Liver (tissue), 9 donors: ENCODE data around the gene CIAO3. TPM values are rescaled to one million over a fixed set of nuclear protein-coding genes. Genes with fewer than 3 reads are reported as not detected.
A peak's percentile ranks its signal among the peaks of the same experiment; 100 is the strongest.

Source experiments
- DNase-seq: peaks from one replicate; pipeline ENCODE4 v3.0.0-alpha.2; 2017; ENCODE audit warnings: low spot score
- H3K27ac ChIP-seq, 2 donors: one replicate each; pipeline ENCODE4 v1.7.0; 2013; ENCODE audit warnings: inconsistent platforms in 2 of 2, low read length in 2 of 2, control low read depth in 1 of 2, low read depth in 1 of 2, mild to moderate bottlenecking in 1 of 2
- H3K27me3 ChIP-seq, 4 donors: one replicate each; pipeline versions ENCODE4 v1.6.1 to v1.7.0; 2013; ENCODE audit warnings: low read length in 3 of 4, inconsistent platforms in 1 of 4, mild to moderate bottlenecking in 1 of 4, moderate library complexity in 1 of 4; ENCODE audit not compliant: control insufficient read depth in 4 of 4, insufficient read depth in 4 of 4
- H3K36me3 ChIP-seq, 4 donors: one replicate each; pipeline versions ENCODE4 v1.6.1 to v1.7.0; 2013; ENCODE audit warnings: low read length in 3 of 4, mild to moderate bottlenecking in 3 of 4, low read depth in 1 of 4, moderate library complexity in 1 of 4; ENCODE audit not compliant: control insufficient read depth in 4 of 4, insufficient read depth in 3 of 4
- H3K4me1 ChIP-seq, 4 donors: one replicate each; pipeline versions ENCODE4 v1.6.1 to v1.7.0; 2013; ENCODE audit warnings: low read length in 3 of 4, mild to moderate bottlenecking in 3 of 4, moderate library complexity in 1 of 4; ENCODE audit not compliant: control insufficient read depth in 4 of 4, insufficient read depth in 4 of 4
- H3K4me3 ChIP-seq, 3 donors: one replicate each; pipeline versions ENCODE4 v1.6.1 to v1.7.0; 2013; ENCODE audit warnings: low read length in 3 of 3, control low read depth in 1 of 3, low read depth in 1 of 3, mild to moderate bottlenecking in 1 of 3
- H3K9ac ChIP-seq, 2 donors: one replicate each; pipeline ENCODE4 v1.7.0; 2013; ENCODE audit warnings: low read length in 2 of 2, mild to moderate bottlenecking in 2 of 2, moderate library complexity in 2 of 2, control low read depth in 1 of 2, low read depth in 1 of 2
- H3K9me3 ChIP-seq, 4 donors: one replicate each; pipeline versions ENCODE4 v1.6.1 to v1.7.0; 2013; ENCODE audit warnings: low read length in 3 of 4; ENCODE audit not compliant: control insufficient read depth in 4 of 4
- EGR1 ChIP-seq, 2 donors: IDR thresholded peaks; 2 replicates each; pipeline ENCODE4 v1.6.1; 2016 to 2018; ENCODE audit warnings: antibody characterized with exemption in 2 of 2, low read depth in 2 of 2
- FOXA1 ChIP-seq: IDR thresholded peaks from 2 replicates; pipeline ENCODE4 v1.6.1; 2016; ENCODE audit warnings: antibody characterized with exemption
- FOXA2 ChIP-seq: IDR thresholded peaks from 2 replicates; pipeline ENCODE4 v1.6.1; 2016; ENCODE audit warnings: antibody characterized with exemption
- GABPA ChIP-seq, 2 donors: IDR thresholded peaks in 1 of 2; conservative IDR thresholded peaks in 1 of 2; 2 replicates each; pipeline ENCODE4 v1.6.1; 2016; ENCODE audit warnings: antibody characterized with exemption in 2 of 2, mild to moderate bottlenecking in 1 of 2, moderate library complexity in 1 of 2
- HNF4A ChIP-seq, 2 donors: conservative IDR thresholded peaks; 2 replicates each; pipeline ENCODE4 v1.6.1; 2016; ENCODE audit warnings: antibody characterized with exemption in 2 of 2, mild to moderate bottlenecking in 2 of 2
- HNF4G ChIP-seq: IDR thresholded peaks from 2 replicates; pipeline ENCODE4 v1.6.1; 2016; ENCODE audit warnings: antibody characterized with exemption
- JUND ChIP-seq, 2 donors: IDR thresholded peaks; 2 replicates each; pipeline ENCODE4 v1.6.1; 2016; ENCODE audit warnings: antibody characterized with exemption in 2 of 2
- NR2F2 ChIP-seq: IDR thresholded peaks from 2 replicates; pipeline ENCODE4 v1.6.1; 2016; ENCODE audit warnings: antibody characterized with exemption
- RAD21 ChIP-seq, 2 donors: IDR thresholded peaks; 2 replicates each; pipeline ENCODE4 v1.6.1; 2016; ENCODE audit warnings: antibody characterized with exemption in 2 of 2, mild to moderate bottlenecking in 2 of 2
- RXRA ChIP-seq, 2 donors: IDR thresholded peaks; 2 replicates each; pipeline ENCODE4 v1.6.1; 2017 to 2018; ENCODE audit warnings: antibody characterized with exemption in 2 of 2, mild to moderate bottlenecking in 1 of 2
- SP1 ChIP-seq: IDR thresholded peaks from 2 replicates; pipeline ENCODE4 v1.6.1; 2018; ENCODE audit warnings: antibody characterized with exemption, mild to moderate bottlenecking
- TAF1 ChIP-seq: conservative IDR thresholded peaks from 2 replicates; pipeline ENCODE4 v1.6.1; 2016; ENCODE audit warnings: antibody characterized with exemption, mild to moderate bottlenecking
- YY1 ChIP-seq: IDR thresholded peaks from 2 replicates; pipeline ENCODE4 v1.6.1; 2016; ENCODE audit warnings: antibody characterized with exemption, mild to moderate bottlenecking
- WGBS: extraction: QIAGEN DNeasy Blood & Tissue Kit; methylation state at CpG from one replicate; pipeline ENCODE4 v1.1.7; 2013; 5-methylcytosine and 5-hydroxymethylcytosine counted together
- polyA plus RNA-seq, 2 donors: library from polyadenylated mRNA; stranded (reverse) in 1 of 2; unstranded in 1 of 2; fragments of 200-250 nt in 1 of 2; fragments of >200 nt in 1 of 2; fragmentation: Nextera tagmentation in 1 of 2; extraction: Ambion mirVana in 1 of 2; gene quantifications; one replicate each; pipeline versions ENCODE4 v1.2.1 to v1.2.3, GENCODE V29; 2013 to 2015
- total RNA-seq, 2 donors: library from RNA; depleted of rRNA; stranded (reverse); fragments of >200 nt; gene quantifications; one replicate each; pipeline ENCODE4 v1.2.3, GENCODE V29; 2014
- TF ChIP-seq, protein P1 (sequence below): IDR thresholded peaks from 2 replicates; pipeline ENCODE4 v1.6.1; 2016; ENCODE audit warnings: antibody characterized with exemption
- TF ChIP-seq, protein P2 (sequence below): IDR thresholded peaks from 2 replicates; pipeline ENCODE4 v1.6.1; 2016; ENCODE audit warnings: antibody characterized with exemption
- TF ChIP-seq, protein P3 (sequence below): IDR thresholded peaks from 2 replicates; pipeline ENCODE4 v1.6.1; 2016; ENCODE audit warnings: antibody characterized with exemption, mild to moderate bottlenecking
- TF ChIP-seq, protein P4 (sequence below): fragments of 150-350 bp; IDR thresholded peaks from 2 replicates; pipeline ENCODE4 v1.5.1; 2017; ENCODE audit warnings: improper control_type of control experiment, low read depth, low read length; ENCODE audit not compliant: missing input control
- TF ChIP-seq, protein P5 (sequence below): IDR thresholded peaks from 2 replicates; pipeline ENCODE4 v1.6.1; 2016; ENCODE audit warnings: antibody characterized with exemption
- donor health status: healthy.
- donor health status: healthy.
- donor health status: healthy.
- donor health status: healthy.
- donor health status: healthy.

Gene CIAO3
- total and polyA plus RNA-seq, 4 donors, result 13.2 to 24.3 (median 16.5) TPM

DNA sequence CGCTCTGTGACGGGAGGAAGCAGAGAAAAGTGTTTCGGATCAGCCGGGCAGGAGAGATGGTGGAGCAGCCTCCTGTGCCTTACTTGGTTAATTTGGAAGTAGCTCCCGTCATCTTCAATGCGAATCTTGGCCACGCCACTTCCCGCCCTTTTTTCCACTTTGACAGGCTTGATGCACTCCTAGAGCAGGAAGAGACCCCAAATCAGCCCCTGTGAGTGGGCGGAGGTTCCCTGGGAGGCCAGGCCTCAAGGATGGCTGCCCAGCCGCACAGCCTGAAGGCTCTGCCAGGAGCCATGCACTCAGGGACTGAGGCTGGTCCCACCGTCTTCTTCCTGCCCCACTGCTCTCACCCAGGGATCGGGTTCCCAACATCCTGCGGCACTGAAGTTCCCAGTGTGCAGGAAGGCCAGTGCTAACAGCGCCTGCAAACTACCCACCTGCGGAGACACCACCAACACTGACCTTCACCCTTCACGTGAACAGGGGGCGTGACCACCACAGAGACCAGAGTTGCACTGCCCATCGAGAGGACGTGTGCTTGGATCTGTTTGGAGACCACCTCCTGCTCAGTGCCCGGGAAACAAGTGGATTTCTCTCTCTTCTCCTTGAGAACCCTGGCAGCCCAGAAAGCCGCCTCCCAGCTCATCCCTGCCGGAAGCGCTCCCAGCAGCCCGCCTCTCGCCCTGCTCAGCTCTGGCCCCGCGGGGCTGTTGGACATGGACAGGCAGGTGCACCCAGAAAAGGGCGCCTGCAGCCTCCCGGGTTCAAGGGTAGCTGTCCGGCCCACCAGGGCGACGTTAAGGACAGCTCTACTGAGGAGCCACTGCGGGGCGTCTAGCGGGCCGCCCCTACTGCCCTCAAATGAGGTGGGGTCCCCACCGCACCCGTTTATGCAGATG, 988 bp downstream of the CIAO3 start:
- peak overlapping the region; percentile 83 to 99 (median 93) for H3K4me3 ChIP-seq
- no peak overlapping the region for H3K27ac ChIP-seq
- 37% methylated on average over 38 of the region's 38 CpGs for WGBS
- peaks cover 12 to 17% (median 15%) of the 10 kb centered on the region in 4 donors for H3K4me1 ChIP-seq
- H3K36me3 ChIP-seq, result peaks cover 3 to 27% (median 14%) of the 10 kb centered on the region in 4 donors
- no peaks in the 10 kb centered on the region for H3K9me3 ChIP-seq
- peak; percentile 55 for DNase-seq
- H3K9ac ChIP-seq, result peak overlapping the region; percentile 74 to 88
- TF ChIP-seq GABPA (IDR thresholded peaks at IDR 0.05 in 1 of 2, conservative IDR thresholded peaks at IDR 0.05 in 1 of 2) (no peak), HNF4A (conservative IDR thresholded peaks at IDR 0.05) (peak; percentile 8 to 19)
- TF ChIP-seq, protein P1, sequence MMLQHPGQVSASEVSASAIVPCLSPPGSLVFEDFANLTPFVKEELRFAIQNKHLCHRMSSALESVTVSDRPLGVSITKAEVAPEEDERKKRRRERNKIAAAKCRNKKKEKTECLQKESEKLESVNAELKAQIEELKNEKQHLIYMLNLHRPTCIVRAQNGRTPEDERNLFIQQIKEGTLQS, result no peak
- no peaks in the 10 kb centered on the region for H3K27me3 ChIP-seq

DNA sequence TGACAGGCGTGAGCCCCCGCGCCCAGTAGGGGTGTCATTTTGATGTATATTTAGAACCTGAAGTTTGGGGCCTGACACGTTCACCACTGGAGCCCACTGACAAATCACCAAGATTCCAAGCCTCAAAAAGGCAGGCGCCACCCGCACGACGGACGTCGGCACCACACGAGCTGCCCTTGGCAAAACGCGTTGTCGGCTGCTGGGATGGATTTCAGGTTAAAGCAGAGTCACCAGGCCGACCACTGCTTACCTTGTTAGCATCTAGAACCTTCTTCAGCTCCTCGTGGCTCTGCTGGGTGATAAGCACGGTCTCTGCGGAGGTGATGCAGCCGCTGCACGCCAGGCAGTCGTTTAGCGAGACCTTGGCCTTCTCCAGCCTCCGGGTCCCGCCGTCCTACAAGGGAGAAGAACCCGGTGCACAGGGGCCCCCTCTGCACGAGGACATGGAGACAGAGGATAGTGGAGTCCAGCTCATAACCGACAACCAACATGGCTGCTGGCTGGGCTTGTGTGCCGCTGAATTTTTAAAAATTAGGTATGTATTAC, 3.8 kb downstream of the CIAO3 start:
- no peak overlapping the region for H3K4me3 ChIP-seq
- H3K27me3 ChIP-seq, result no peaks in the 10 kb centered on the region
- DNase-seq, result no peak
- H3K27ac ChIP-seq, result no peak overlapping the region
- no peaks in the 10 kb centered on the region for H3K9me3 ChIP-seq
- peaks cover 12 to 51% (median 14%) of the 10 kb centered on the region in 4 donors for H3K36me3 ChIP-seq
- 98% methylated on average over 29 of the region's 29 CpGs for WGBS
- H3K4me1 ChIP-seq, result peaks cover 12 to 17% (median 15%) of the 10 kb centered on the region in 4 donors
- TF ChIP-seq YY1 (no peak), TAF1 (no peak), RXRA (IDR thresholded peaks at IDR 0.05) (no peak), FOXA1 (no peak), GABPA (IDR thresholded peaks at IDR 0.05 in 1 of 2, conservative IDR thresholded peaks at IDR 0.05 in 1 of 2) (no peak), HNF4G (no peak), FOXA2 (no peak), NR2F2 (no peak), HNF4A (conservative IDR thresholded peaks at IDR 0.05) (no peak), EGR1 (IDR thresholded peaks at IDR 0.05; ENCODE audit: low read depth in 2 of 2) (no peak), JUND (IDR thresholded peaks at IDR 0.05) (no peak), SP1 (no peak), RAD21 (IDR thresholded peaks at IDR 0.05) (no peak)
- TF ChIP-seq, protein P2, sequence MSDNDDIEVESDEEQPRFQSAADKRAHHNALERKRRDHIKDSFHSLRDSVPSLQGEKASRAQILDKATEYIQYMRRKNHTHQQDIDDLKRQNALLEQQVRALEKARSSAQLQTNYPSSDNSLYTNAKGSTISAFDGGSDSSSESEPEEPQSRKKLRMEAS, result no peak
- TF ChIP-seq, protein P1, result no peak
- TF ChIP-seq, protein P3, sequence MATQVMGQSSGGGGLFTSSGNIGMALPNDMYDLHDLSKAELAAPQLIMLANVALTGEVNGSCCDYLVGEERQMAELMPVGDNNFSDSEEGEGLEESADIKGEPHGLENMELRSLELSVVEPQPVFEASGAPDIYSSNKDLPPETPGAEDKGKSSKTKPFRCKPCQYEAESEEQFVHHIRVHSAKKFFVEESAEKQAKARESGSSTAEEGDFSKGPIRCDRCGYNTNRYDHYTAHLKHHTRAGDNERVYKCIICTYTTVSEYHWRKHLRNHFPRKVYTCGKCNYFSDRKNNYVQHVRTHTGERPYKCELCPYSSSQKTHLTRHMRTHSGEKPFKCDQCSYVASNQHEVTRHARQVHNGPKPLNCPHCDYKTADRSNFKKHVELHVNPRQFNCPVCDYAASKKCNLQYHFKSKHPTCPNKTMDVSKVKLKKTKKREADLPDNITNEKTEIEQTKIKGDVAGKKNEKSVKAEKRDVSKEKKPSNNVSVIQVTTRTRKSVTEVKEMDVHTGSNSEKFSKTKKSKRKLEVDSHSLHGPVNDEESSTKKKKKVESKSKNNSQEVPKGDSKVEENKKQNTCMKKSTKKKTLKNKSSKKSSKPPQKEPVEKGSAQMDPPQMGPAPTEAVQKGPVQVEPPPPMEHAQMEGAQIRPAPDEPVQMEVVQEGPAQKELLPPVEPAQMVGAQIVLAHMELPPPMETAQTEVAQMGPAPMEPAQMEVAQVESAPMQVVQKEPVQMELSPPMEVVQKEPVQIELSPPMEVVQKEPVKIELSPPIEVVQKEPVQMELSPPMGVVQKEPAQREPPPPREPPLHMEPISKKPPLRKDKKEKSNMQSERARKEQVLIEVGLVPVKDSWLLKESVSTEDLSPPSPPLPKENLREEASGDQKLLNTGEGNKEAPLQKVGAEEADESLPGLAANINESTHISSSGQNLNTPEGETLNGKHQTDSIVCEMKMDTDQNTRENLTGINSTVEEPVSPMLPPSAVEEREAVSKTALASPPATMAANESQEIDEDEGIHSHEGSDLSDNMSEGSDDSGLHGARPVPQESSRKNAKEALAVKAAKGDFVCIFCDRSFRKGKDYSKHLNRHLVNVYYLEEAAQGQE, result no peak
- TF ChIP-seq, protein P4, sequence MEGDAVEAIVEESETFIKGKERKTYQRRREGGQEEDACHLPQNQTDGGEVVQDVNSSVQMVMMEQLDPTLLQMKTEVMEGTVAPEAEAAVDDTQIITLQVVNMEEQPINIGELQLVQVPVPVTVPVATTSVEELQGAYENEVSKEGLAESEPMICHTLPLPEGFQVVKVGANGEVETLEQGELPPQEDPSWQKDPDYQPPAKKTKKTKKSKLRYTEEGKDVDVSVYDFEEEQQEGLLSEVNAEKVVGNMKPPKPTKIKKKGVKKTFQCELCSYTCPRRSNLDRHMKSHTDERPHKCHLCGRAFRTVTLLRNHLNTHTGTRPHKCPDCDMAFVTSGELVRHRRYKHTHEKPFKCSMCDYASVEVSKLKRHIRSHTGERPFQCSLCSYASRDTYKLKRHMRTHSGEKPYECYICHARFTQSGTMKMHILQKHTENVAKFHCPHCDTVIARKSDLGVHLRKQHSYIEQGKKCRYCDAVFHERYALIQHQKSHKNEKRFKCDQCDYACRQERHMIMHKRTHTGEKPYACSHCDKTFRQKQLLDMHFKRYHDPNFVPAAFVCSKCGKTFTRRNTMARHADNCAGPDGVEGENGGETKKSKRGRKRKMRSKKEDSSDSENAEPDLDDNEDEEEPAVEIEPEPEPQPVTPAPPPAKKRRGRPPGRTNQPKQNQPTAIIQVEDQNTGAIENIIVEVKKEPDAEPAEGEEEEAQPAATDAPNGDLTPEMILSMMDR, result no peak
- TF ChIP-seq, protein P5, sequence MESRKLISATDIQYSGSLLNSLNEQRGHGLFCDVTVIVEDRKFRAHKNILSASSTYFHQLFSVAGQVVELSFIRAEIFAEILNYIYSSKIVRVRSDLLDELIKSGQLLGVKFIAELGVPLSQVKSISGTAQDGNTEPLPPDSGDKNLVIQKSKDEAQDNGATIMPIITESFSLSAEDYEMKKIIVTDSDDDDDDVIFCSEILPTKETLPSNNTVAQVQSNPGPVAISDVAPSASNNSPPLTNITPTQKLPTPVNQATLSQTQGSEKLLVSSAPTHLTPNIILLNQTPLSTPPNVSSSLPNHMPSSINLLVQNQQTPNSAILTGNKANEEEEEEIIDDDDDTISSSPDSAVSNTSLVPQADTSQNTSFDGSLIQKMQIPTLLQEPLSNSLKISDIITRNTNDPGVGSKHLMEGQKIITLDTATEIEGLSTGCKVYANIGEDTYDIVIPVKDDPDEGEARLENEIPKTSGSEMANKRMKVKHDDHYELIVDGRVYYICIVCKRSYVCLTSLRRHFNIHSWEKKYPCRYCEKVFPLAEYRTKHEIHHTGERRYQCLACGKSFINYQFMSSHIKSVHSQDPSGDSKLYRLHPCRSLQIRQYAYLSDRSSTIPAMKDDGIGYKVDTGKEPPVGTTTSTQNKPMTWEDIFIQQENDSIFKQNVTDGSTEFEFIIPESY, result no peak
- no peak overlapping the region for H3K9ac ChIP-seq
